Muscle of leg (tissue), 11 donors: Measurements from ENCODE around the gene ATP10A. TPM values are rescaled to one million over a fixed set of nuclear protein-coding genes. Genes with fewer than 3 reads are reported as not detected.
A peak's percentile ranks its signal among the peaks of the same experiment; 100 is the strongest.

Experiments used
- DNase-seq: peaks from one replicate; pipeline ENCODE4 v3.0.0; 2013
- H3K27ac ChIP-seq: one replicate; pipeline ENCODE4 v1.5.1; 2013; ENCODE audit warnings: mild to moderate bottlenecking, low read length, control low read depth
- H3K27me3 ChIP-seq: one replicate; pipeline ENCODE4 v1.6.1; 2013; ENCODE audit warnings: low read length; ENCODE audit not compliant: control insufficient read depth, insufficient read depth
- H3K36me3 ChIP-seq: one replicate; pipeline ENCODE4 v1.6.1; 2013; ENCODE audit warnings: low read length; ENCODE audit not compliant: control insufficient read depth, insufficient read depth
- H3K4me1 ChIP-seq: one replicate; pipeline ENCODE4 v1.6.1; 2013; ENCODE audit warnings: low read length; ENCODE audit not compliant: control insufficient read depth, insufficient read depth
- H3K4me3 ChIP-seq: one replicate; pipeline ENCODE4 v1.5.1; 2013; ENCODE audit warnings: low read length, control low read depth
- H3K9me3 ChIP-seq: replicated peaks from 2 replicates; pipeline ENCODE4 v1.6.1; 2013; ENCODE audit warnings: low read depth, low read length; ENCODE audit not compliant: control insufficient read depth
- WGBS: methylation state at CpG from one replicate; pipeline ENCODE4 v1.1.5; 2013; ENCODE audit warnings: missing lambda C conversion rate; ENCODE audit not compliant: insufficient coverage; 5-methylcytosine and 5-hydroxymethylcytosine counted together
- polyA plus RNA-seq, 8 donors: library from polyadenylated mRNA; unstranded; fragments of 120-200 nt; gene quantifications; one replicate each; pipeline versions ENCODE4 v1.2.1 to v1.2.3, GENCODE V29; 2013; ENCODE audit warnings: inconsistent platforms in 1 of 8, low replicate concordance in 1 of 8; ENCODE audit not compliant: insufficient read length in 8 of 8, insufficient read depth in 1 of 8
- total RNA-seq: library from RNA; stranded (reverse); fragments of 120-200 nt; gene quantifications from one replicate; pipeline ENCODE4 v1.2.4, GENCODE V29; 2013

ATP10A gene
- total and polyA plus RNA-seq, 9 donors, result 1.9 to 4.9 (median 2.7) TPM

- no peak overlapping the region for H3K4me3 ChIP-seq
- H3K36me3 ChIP-seq, result peaks cover 2% of the 10 kb centered on the region
- H3K9me3 ChIP-seq, result no peaks in the 10 kb centered on the region
- peaks cover 7% of the 10 kb centered on the region for H3K27me3 ChIP-seq
- WGBS, result 6% methylated on average over 2 of the region's 2 CpGs
- peaks cover 23% of the 10 kb centered on the region for H3K4me1 ChIP-seq
- no peak overlapping the region for H3K27ac ChIP-seq
- no peak for DNase-seq
These were observed 16.1 kb downstream of the ATP10A start for GRCh38 chr15:25847051-25847450.

DNA sequence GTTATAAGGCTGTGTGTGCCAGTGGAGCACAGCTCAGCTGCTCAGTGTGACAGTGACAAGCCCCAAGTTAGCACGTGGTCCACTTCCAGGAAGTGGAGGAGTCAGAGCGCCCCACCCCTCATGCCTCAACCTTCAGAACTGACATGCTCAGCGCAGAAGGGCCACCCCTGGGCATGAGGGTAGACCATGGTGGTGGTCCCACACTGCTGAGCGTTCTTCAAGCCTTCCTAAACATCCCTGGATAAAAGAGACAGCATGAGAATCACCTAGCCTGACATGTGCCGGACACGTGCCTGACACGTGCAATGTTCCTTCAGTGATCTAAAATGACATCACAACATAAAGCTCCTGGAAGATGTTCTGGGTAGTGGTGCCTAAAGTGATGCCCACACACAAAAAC lies 16.8 kb downstream of the ATP10A start:
- Histone ChIP-seq H3K27ac (no peak overlapping the region), H3K4me3 (no peak overlapping the region), H3K4me1 (peaks cover 23% of the 10 kb centered on the region), H3K9me3 (no peaks in the 10 kb centered on the region), H3K27me3 (peaks cover 5% of the 10 kb centered on the region), H3K36me3 (peaks cover 2% of the 10 kb centered on the region)
- no peak for DNase-seq
- no CpG with 5 or more reads among the region's 7 CpGs for WGBS

GRCh38 chr15:25844981-25845680 lies 18.0 kb downstream of the ATP10A start:
- H3K27me3 ChIP-seq, result peaks cover 5% of the 10 kb centered on the region
- no peaks in the 10 kb centered on the region for H3K9me3 ChIP-seq
- 89% methylated on average over 6 of the region's 14 CpGs for WGBS
- H3K27ac ChIP-seq, result no peak overlapping the region
- H3K4me3 ChIP-seq, result no peak overlapping the region
- no peak for DNase-seq
- H3K4me1 ChIP-seq, result peaks cover 13% of the 10 kb centered on the region
- H3K36me3 ChIP-seq, result peaks cover 2% of the 10 kb centered on the region

DNA sequence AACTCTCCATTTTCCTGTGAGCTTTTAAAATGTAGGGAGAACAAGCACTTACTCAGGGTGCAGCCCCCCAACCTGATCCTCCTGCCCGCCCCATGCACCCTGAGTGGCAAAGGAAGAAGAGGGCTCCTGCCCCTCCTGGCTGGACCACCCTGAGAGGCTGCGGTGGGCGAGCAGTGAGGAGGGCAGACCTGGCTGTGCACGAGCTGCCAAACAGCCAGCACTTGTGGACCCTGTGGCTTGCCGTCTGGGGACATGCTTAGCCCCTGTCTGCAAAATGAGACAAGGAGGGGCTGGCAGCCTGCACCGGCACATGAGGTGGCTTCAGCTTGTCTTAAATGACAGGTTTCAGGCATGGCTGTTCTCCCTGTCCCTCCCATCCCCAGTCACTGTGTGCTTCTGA lies 18.6 kb downstream of the ATP10A start:
- Histone ChIP-seq H3K4me3 (no peak overlapping the region), H3K36me3 (peaks cover 2% of the 10 kb centered on the region), H3K4me1 (peaks cover 11% of the 10 kb centered on the region), H3K27me3 (peaks cover 7% of the 10 kb centered on the region), H3K9me3 (no peaks in the 10 kb centered on the region), H3K27ac (no peak overlapping the region)
- WGBS, result 68% methylated on average over 6 of the region's 6 CpGs
- no peak for DNase-seq

- DNase-seq, result no peak
- H3K27me3 ChIP-seq, result peaks cover 7% of the 10 kb centered on the region
- H3K27ac ChIP-seq, result no peak overlapping the region
- no peaks in the 10 kb centered on the region for H3K9me3 ChIP-seq
- H3K36me3 ChIP-seq, result peaks cover 2% of the 10 kb centered on the region
- no peak overlapping the region for H3K4me3 ChIP-seq
- peaks cover 7% of the 10 kb centered on the region for H3K4me1 ChIP-seq
- 79% methylated on average over 4 of the region's 7 CpGs for WGBS
These were observed 19.1 kb downstream of the ATP10A start for GRCh38 chr15:25844076-25844475.

DNA sequence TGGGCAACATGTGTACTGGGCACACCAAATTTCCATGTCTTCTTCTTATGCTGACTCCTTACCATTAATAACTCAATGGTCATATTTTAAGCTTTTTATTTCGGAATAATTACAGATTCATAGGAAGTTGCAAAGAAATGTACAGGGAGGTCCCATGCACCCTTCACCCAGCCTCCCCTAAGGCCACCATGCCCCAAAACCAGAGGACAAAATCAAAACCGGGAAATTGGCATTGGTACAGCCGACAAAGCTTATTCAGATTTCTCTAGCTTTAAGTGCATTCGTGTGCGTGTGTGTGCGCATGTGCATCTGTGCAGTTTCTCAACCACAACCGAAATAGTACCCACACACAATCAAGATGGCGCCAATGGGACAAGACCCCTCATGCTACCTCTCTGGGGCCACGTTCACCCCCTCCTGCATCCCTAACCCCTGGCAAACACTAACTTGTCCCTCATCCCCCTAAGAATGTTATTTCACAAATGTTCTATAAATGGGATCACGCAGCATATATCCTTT lies 23.4 kb downstream of the ATP10A start:
- no peaks in the 10 kb centered on the region for H3K4me1 ChIP-seq
- no peak overlapping the region for H3K27ac ChIP-seq
- no peaks in the 10 kb centered on the region for H3K36me3 ChIP-seq
- H3K27me3 ChIP-seq, result peaks cover 3% of the 10 kb centered on the region
- no peak overlapping the region for H3K4me3 ChIP-seq
- H3K9me3 ChIP-seq, result no peaks in the 10 kb centered on the region
- DNase-seq, result no peak
- 91% methylated on average over 8 of the region's 10 CpGs for WGBS

GRCh38 chr15:25838871-25839195 lies 24.3 kb downstream of the ATP10A start:
- H3K9me3 ChIP-seq, result no peaks in the 10 kb centered on the region
- H3K4me3 ChIP-seq, result no peak overlapping the region
- H3K36me3 ChIP-seq, result no peaks in the 10 kb centered on the region
- WGBS, result 100% methylated on average over 1 of the region's 4 CpGs
- no peak overlapping the region for H3K27ac ChIP-seq
- DNase-seq, result no peak
- peaks cover 3% of the 10 kb centered on the region for H3K27me3 ChIP-seq
- H3K4me1 ChIP-seq, result no peaks in the 10 kb centered on the region

DNA sequence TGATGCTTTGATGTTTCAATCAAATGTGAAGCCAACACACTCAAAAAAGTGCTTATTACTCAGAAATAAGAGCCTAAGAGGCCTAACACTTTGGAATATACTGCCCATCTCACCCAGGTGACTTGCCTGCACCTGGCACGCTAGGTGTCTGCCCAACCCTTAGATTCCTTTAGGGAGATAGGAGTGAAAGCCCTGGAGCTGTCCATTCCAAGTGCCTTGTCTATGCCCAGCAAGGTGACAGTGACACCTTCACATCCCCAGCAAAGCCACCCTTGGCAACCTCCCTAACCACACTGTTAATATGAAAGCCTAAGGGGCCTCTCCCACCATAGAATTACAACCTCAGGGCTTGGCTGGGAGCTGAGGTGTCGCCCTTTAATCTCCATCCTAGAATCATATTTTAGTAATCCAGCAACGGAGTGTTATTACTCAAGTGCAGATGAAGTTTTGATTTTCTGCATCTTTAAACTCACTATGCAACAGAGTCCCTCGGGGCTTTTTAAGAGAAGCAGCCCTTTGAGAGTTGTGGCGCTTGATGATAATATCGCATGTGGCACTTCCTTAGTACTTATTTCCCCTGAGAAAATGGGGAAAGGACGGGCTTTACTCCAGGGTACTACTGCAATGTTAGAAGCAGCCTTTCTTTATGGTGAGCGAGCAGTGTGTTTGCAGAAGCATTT lies 24.8 kb downstream of the ATP10A start:
- Histone ChIP-seq H3K4me3 (no peak overlapping the region), H3K27me3 (peaks cover 3% of the 10 kb centered on the region), H3K9me3 (no peaks in the 10 kb centered on the region), H3K36me3 (no peaks in the 10 kb centered on the region), H3K27ac (no peak overlapping the region), H3K4me1 (no peaks in the 10 kb centered on the region)
- no peak for DNase-seq
- WGBS, result no CpG with 5 or more reads among the region's 8 CpGs

DNA sequence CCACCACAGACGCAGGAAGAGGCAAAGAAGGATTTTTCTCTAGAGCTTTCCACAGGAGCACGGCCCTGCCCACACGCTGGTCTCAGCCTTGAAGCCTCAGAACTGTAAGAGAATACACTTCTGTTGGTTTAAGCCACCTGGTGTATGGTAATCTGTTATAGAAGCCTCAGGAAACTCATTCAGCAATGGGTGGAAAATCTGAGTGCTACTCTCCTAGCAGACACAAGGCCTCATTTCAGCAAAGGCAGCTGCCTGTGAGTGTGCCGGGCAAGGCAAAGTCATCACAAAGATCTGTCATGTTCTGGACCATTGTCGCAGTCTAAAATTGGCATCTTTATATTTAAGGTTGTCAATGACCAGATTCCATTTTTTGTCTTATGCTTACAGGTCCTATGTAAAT lies 31.0 kb downstream of the ATP10A start:
- DNase-seq, result peak; percentile 86
- Histone ChIP-seq H3K9me3 (no peaks in the 10 kb centered on the region), H3K4me3 (no peak overlapping the region), H3K27ac (peak overlapping the region; percentile 39), H3K27me3 (no peaks in the 10 kb centered on the region), H3K4me1 (peaks cover 18% of the 10 kb centered on the region), H3K36me3 (no peaks in the 10 kb centered on the region)
- 50% methylated on average over 3 of the region's 5 CpGs for WGBS

- Histone ChIP-seq H3K36me3 (no peaks in the 10 kb centered on the region), H3K4me3 (no peak overlapping the region), H3K27ac (peak overlapping the region; percentile 79), H3K4me1 (peaks cover 18% of the 10 kb centered on the region), H3K9me3 (peaks cover 6% of the 10 kb centered on the region), H3K27me3 (no peaks in the 10 kb centered on the region)
- 12% methylated on average over 2 of the region's 11 CpGs for WGBS
- DNase-seq, result peak; percentile 97
These were observed 32.2 kb downstream of the ATP10A start for GRCh38 chr15:25830844-25831451.
